ENCODE measurements around the gene INSL6.
"Not testable (repeated sequence)": the region's sequence is repeated elsewhere in the genome, so short reads cannot be mapped to it uniquely, and the experiment has no call there.

Gene INSL6

GRCh38 chr9:5185220-5185840, at the start of gene INSL6:
Gene INSL6 (minus strand): TSS chr9:5185639. CDS start chr9:5185602, 37 bp downstream.
- Mint-ChIP-seq H3K4me3 (no peak within 1 kb of the TSS), H3K27ac (no peak within 1 kb of the TSS), H3K4me1 (ENCODE audit: low read depth) (no peaks in the 10 kb centered on the region), H3K27me3 (peaks cover 3% of the 10 kb centered on the region), H3K36me3 (ENCODE audit: low read depth) (no peaks in the 10 kb centered on the region), H3K9me3 (peaks cover 8% of the 10 kb centered on the region)
- intact Hi-C loops (cut with micrococcal nuclease): loop anchor here (5.0 kb wide), 1 partner anchor 242 kb away; no protein-coding TSS in a partner anchor

GRCh38 chr9:5231212-5231611, 45.8 kb upstream of the INSL6 start, which contains the start of gene INSL4:
Gene INSL4 (plus strand): TSS chr9:5231419. CDS start chr9:5231524, 105 bp downstream.
- no peaks in the 10 kb centered on the region for H3K36me3 Mint-ChIP-seq (ENCODE audit: low read depth)
- no peak within 1 kb of the TSS for H3K27ac Mint-ChIP-seq
- intact Hi-C loops (cut with micrococcal nuclease): no loop called here
- H3K27me3 Mint-ChIP-seq: peaks cover 12% of the 10 kb centered on the region
- no peaks in the 10 kb centered on the region for H3K9me3 Mint-ChIP-seq
- no peaks in the 10 kb centered on the region for H3K4me1 Mint-ChIP-seq (ENCODE audit: low read depth)
- no peak within 1 kb of the TSS for H3K4me3 Mint-ChIP-seq

DNA sequence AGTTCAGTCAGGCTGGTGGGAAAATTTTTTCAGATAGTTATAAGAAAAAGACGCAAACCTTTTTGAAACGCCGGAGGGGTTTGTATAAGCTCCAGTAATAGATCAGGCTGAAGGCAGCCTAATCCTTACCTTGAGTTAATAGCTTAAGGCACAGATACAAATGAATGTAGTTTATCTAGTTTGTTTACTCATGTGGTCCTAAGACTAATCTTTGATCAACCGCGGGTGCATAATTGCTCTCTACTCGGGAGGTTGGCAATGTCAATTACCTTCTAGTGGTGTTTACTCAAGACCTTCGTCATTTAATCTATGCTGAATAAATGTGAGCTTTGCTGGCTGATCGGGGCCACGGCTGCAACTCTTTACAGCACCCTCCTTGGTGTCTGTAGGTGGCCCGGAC, 45.1 kb upstream of the INSL6 start:
- H3K4me3 Mint-ChIP-seq: no peak overlapping the region
- H3K27me3 Mint-ChIP-seq: peaks cover 12% of the 10 kb centered on the region
- H3K36me3 Mint-ChIP-seq (ENCODE audit: low read depth): no peaks in the 10 kb centered on the region
- no peak overlapping the region for H3K27ac Mint-ChIP-seq
- no peaks in the 10 kb centered on the region for H3K9me3 Mint-ChIP-seq
- H3K4me1 Mint-ChIP-seq (ENCODE audit: low read depth): no peaks in the 10 kb centered on the region
- intact Hi-C loops (cut with micrococcal nuclease): no loop called here

GRCh38 chr9:5205071-5205470, 19.6 kb upstream of the INSL6 start:
- no peak overlapping the region for H3K4me3 Mint-ChIP-seq
- intact Hi-C loops (cut with micrococcal nuclease): no loop called here
- no peak overlapping the region for H3K27ac Mint-ChIP-seq
- H3K4me1 Mint-ChIP-seq (ENCODE audit: low read depth): no peaks in the 10 kb centered on the region
- no peaks in the 10 kb centered on the region for H3K36me3 Mint-ChIP-seq (ENCODE audit: low read depth)
- H3K9me3 Mint-ChIP-seq: peaks cover 23% of the 10 kb centered on the region
- H3K27me3 Mint-ChIP-seq: no peaks in the 10 kb centered on the region

- intact Hi-C loops (cut with micrococcal nuclease): no loop called here
These were observed 10.0 kb upstream of the INSL6 start for GRCh38 chr9:5195463-5195862.

DNA sequence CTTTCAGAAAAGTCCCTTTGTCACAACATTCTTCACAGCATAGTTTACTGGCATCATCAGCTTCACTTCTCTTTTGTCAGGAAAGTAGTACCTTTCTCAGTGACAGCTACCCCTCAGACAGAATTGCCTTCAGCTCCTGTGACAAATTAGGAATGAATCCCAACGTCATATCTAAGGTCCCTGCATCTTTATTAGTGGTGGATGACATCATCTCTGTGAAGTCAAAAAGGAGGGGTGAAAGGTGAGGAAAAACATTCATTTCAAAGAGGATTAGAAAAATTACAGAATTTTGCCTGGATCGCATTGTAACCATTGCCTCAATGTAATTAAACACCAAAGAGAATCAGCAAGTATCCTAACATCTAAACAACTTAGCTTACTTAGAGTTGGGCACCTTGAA, 7.9 kb upstream of the INSL6 start:
- Mint-ChIP-seq H3K27ac (no peak overlapping the region), H3K9me3 (no peaks in the 10 kb centered on the region), H3K4me1 (ENCODE audit: low read depth) (no peaks in the 10 kb centered on the region), H3K27me3 (peaks cover 3% of the 10 kb centered on the region), H3K36me3 (ENCODE audit: low read depth) (no peaks in the 10 kb centered on the region), H3K4me3 (no peak overlapping the region)
- intact Hi-C loops (cut with micrococcal nuclease): no loop called here

More at GRCh38 chr9:5195463-5195862, 10.0 kb upstream of the INSL6 start:
- Mint-ChIP-seq H3K27ac (no peak overlapping the region), H3K36me3 (ENCODE audit: low read depth) (no peaks in the 10 kb centered on the region), H3K4me1 (ENCODE audit: low read depth) (no peaks in the 10 kb centered on the region), H3K27me3 (peaks cover 2% of the 10 kb centered on the region), H3K4me3 (no peak overlapping the region), H3K9me3 (no peaks in the 10 kb centered on the region)

DNA sequence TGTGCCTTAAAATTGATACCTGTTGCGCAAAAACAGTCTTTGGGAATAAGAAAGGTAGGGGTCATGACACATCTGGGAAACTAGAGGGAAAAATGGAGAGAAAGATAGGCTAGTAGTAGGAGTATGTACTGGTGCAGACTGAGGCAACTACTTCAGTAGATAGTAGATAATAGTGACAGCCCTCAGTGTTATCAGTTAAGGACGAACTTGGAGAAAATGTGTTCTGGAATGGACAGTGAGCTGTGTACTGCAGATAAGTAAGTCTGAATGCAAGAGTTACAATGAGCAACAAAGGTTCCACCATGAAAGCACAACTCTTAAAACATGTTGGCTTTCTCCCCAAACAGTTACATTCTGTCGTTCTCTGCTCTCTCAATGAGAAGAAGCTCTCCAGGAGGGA, 6.5 kb upstream of the INSL6 start:
- H3K27me3 Mint-ChIP-seq: peaks cover 5% of the 10 kb centered on the region
- no peaks in the 10 kb centered on the region for H3K36me3 Mint-ChIP-seq (ENCODE audit: low read depth)
- no peak overlapping the region for H3K4me3 Mint-ChIP-seq
- H3K27ac Mint-ChIP-seq: no peak overlapping the region
- intact Hi-C loops (cut with micrococcal nuclease): no loop called here
- H3K9me3 Mint-ChIP-seq: no peaks in the 10 kb centered on the region
- no peaks in the 10 kb centered on the region for H3K4me1 Mint-ChIP-seq (ENCODE audit: low read depth)

DNA sequence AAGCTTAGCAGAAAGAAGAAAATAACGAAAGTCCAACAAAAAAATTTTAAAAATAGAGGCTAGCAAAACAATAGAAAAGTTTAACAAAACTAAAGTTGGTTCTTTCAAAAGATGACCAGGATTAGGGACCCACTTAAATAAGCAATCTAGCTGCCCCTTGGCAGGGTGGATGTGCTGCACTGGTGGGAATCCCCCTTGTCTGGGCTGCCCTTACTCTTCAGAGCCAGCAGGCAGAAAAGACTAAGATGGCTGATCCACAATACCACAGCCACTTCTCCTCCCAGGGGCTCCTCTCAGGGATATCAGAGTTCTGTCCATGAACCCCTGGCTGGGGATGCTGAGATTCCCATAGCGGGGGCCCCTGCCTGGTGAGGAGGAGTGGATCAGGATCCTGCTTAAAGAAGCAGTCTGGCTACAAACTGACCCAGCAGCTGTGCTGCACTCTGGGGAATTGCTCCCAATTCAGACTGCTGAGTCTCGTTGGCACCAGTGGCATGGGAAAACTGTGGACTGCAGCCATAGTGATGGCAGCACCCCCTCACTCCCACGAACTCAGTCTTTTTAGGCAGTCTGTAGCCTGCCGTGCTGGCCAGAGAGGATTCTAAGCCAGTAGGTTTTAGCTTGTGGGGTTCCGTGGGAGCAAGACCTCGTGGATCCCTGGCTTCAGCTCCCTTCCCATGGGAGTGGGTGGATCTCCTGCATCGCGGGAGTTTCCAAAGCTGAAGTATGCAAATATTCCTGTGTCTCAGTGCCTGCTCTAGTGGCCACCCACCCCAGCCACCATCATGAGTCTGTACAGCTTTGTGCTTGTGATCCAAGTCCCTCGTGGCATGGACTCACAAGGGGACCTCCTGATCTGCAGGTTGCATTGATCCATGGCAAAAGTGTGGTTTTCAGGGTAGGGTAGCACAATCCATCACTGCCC, 2.9 kb upstream of the INSL6 start:
- Mint-ChIP-seq H3K36me3 (ENCODE audit: low read depth) (no peaks in the 10 kb centered on the region), H3K27ac (no peak overlapping the region), H3K4me3 (no peak overlapping the region), H3K27me3 (peaks cover 5% of the 10 kb centered on the region), H3K9me3 (no peaks in the 10 kb centered on the region), H3K4me1 (ENCODE audit: low read depth) (no peaks in the 10 kb centered on the region)
- intact Hi-C loops (cut with micrococcal nuclease): loop anchor here (5.0 kb wide), 1 partner anchor 239 kb away; no protein-coding TSS in a partner anchor

- Mint-ChIP-seq H3K27ac (no peak overlapping the region), H3K36me3 (ENCODE audit: low read depth) (no peaks in the 10 kb centered on the region), H3K4me1 (ENCODE audit: low read depth) (no peaks in the 10 kb centered on the region), H3K9me3 (no peaks in the 10 kb centered on the region), H3K4me3 (no peak overlapping the region), H3K27me3 (peaks cover 5% of the 10 kb centered on the region)
- intact Hi-C loops (cut with micrococcal nuclease): loop anchor here (1.0 to 5.0 kb wide), 3 partner anchors 241 to 414 kb away; no protein-coding TSS in a partner anchor
These were observed 1.2 kb upstream of the INSL6 start for GRCh38 chr9:5186416-5187169.

- H3K4me3 Mint-ChIP-seq: no peak overlapping the region
- H3K27ac Mint-ChIP-seq: no peak overlapping the region
- intact Hi-C loops (cut with micrococcal nuclease): loop anchor here (5.0 kb wide), 1 partner anchor 243 kb away; no protein-coding TSS in a partner anchor
- H3K27me3 Mint-ChIP-seq: peaks cover 3% of the 10 kb centered on the region
- no peaks in the 10 kb centered on the region for H3K4me1 Mint-ChIP-seq (ENCODE audit: low read depth)
- H3K36me3 Mint-ChIP-seq (ENCODE audit: low read depth): no peaks in the 10 kb centered on the region
- H3K9me3 Mint-ChIP-seq: peaks cover 13% of the 10 kb centered on the region
These were observed 663 bp downstream of the INSL6 start for GRCh38 chr9:5184776-5185175.

- H3K9me3 Mint-ChIP-seq: peaks cover 29% of the 10 kb centered on the region
- H3K27me3 Mint-ChIP-seq; H3K36me3 Mint-ChIP-seq (ENCODE audit: low read depth); intact Hi-C loops (cut with micrococcal nuclease); H3K4me1 Mint-ChIP-seq (ENCODE audit: low read depth); H3K27ac Mint-ChIP-seq; H3K4me3 Mint-ChIP-seq: not testable (repeated sequence)
These were observed 4.8 kb downstream of the INSL6 start for GRCh38 chr9:5180631-5181030.

DNA sequence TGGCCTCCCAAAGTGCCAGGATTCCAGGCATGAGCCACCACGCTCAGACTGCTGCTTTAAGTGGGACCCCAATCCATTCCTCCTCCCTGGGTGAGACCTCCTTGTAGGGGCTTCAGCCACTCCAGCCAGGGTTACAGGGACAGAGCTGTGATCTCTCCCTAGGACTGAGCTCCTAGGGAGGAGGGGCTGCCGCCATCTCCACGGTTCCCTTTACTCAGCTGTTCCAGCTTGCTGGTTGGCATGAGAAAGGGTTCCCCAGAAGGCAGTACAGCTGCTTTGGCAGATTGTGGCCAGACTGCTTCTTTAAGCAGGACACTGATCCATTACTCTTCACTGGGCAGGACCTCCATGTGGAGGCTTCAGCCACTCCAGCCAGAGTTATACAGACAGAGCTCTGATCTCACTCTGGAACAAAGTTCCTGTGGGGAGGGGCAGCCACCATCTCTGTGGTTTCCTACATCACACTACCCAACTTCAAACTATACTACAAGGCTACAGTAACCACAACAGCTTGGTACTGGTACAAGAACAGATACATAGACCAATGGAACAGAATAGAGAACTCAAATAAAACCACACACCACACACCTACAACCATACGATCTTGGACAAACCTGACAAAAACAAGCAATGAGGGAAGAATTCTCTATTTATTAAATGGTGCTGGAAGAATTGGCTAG, 7.2 kb downstream of the INSL6 start:
- Mint-ChIP-seq H3K36me3 (ENCODE audit: low read depth) (no peaks in the 10 kb centered on the region), H3K27me3 (peaks cover 2% of the 10 kb centered on the region), H3K4me3 (no peak overlapping the region), H3K9me3 (peaks cover 48% of the 10 kb centered on the region), H3K4me1 (ENCODE audit: low read depth) (no peaks in the 10 kb centered on the region), H3K27ac (no peak overlapping the region)
- intact Hi-C loops (cut with micrococcal nuclease): no loop called here

- no peaks in the 10 kb centered on the region for H3K4me1 Mint-ChIP-seq (ENCODE audit: low read depth)
- no peaks in the 10 kb centered on the region for H3K27me3 Mint-ChIP-seq
- H3K27ac Mint-ChIP-seq: no peak overlapping the region
- intact Hi-C loops (cut with micrococcal nuclease): no loop called here
- H3K36me3 Mint-ChIP-seq (ENCODE audit: low read depth): peaks cover 89% of the 10 kb centered on the region
- H3K4me3 Mint-ChIP-seq: no peak overlapping the region
- H3K9me3 Mint-ChIP-seq: peaks cover 78% of the 10 kb centered on the region
These were observed 39.2 kb downstream of the INSL6 start for GRCh38 chr9:5146241-5146640.

Data from dendritic cell treated with granulocyte-macrophage colony-stimulating factor and Interleukin-4, amounts not matched to agents 40 ng/mL and 50 ng/mL, for 4 days (primary cell).